Measurements from ENCODE around the gene ANKLE1.

- TF ChIP-seq CTCF (optimal IDR thresholded peaks at IDR 0.05 in 1 of 3, IDR thresholded peaks at IDR 0.05 in 1 of 3, conservative IDR thresholded peaks at IDR 0.05 in 1 of 3; ENCODE audit: extremely low read depth in 1 of 3, insufficient read depth in 2 of 3, low read length in 3 of 3) (no peak), EZH2 (IDR thresholded peaks at IDR 0.05; ENCODE audit: low read length) (no peak)
Measured at GRCh38 chr19:17326595-17326966, 44.9 kb downstream of the ANKLE1 start.
